NOMO-1 treated with dmso at 0.1 percent for 144 hours (cell line): ENCODE measurements around the gene POPDC2.
"Not testable (repeated sequence)": the region's sequence is repeated elsewhere in the genome, so short reads cannot be mapped to it uniquely, and the experiment has no call there.

Source experiments
- DNase-seq: peaks from one replicate; lab custom pipeline; 2025; ENCODE audit not compliant: unreplicated experiment; lab: John Stamatoyannopoulos, UW

POPDC2 gene

GRCh38 chr3:119660474-119661440, at the start of gene POPDC2:
Gene POPDC2 (minus strand): TSS chr3:119660589. CDS start chr3:119660423, 166 bp downstream.
- no peak for DNase-seq

- no peak for DNase-seq
These were observed 43.6 kb upstream of the POPDC2 start for GRCh38 chr3:119703820-119704531.

GRCh38 chr3:119702530-119703527, 42.4 kb upstream of the POPDC2 start, which contains the start of gene CFAP91:
Gene CFAP91 (plus strand): TSS chr3:119703022. CDS start chr3:119703099, 77 bp downstream.
- peak; percentile 91 for DNase-seq

- DNase-seq: no peak
These were observed 40.7 kb upstream of the POPDC2 start for GRCh38 chr3:119700920-119701734.

GRCh38 chr3:119700269-119700919, 40.0 kb upstream of the POPDC2 start:
- DNase-seq: peak; percentile 10

- no peak for DNase-seq
These were observed 37.0 kb upstream of the POPDC2 start for GRCh38 chr3:119697394-119697793.

- DNase-seq: no peak
These were observed 35.1 kb upstream of the POPDC2 start for GRCh38 chr3:119695480-119695879.

GRCh38 chr3:119690043-119690656, 29.8 kb upstream of the POPDC2 start:
- DNase-seq: no peak

- DNase-seq: no peak
These were observed 23.0 kb upstream of the POPDC2 start for GRCh38 chr3:119683421-119683820.

GRCh38 chr3:119681279-119681678, 20.9 kb upstream of the POPDC2 start:
- no peak for DNase-seq

- DNase-seq: no peak
These were observed 19.5 kb upstream of the POPDC2 start for GRCh38 chr3:119679874-119680273.

GRCh38 chr3:119678209-119678608, 17.8 kb upstream of the POPDC2 start:
- DNase-seq: not testable (repeated sequence)

GRCh38 chr3:119677641-119677934, 17.2 kb upstream of the POPDC2 start:
- no peak for DNase-seq

- peak; percentile 88 for DNase-seq
These were observed 16.6 kb upstream of the POPDC2 start, which contains the start of gene COX17 for GRCh38 chr3:119676771-119677640. Gene COX17 (minus strand): TSS chr3:119677406. CDS start chr3:119677310, 96 bp downstream.

- no peak for DNase-seq
These were observed 15.6 kb upstream of the POPDC2 start for GRCh38 chr3:119676020-119676419.

- DNase-seq: no peak
These were observed 14.9 kb upstream of the POPDC2 start for GRCh38 chr3:119675188-119675874.

- no peak for DNase-seq
These were observed 13.5 kb upstream of the POPDC2 start for GRCh38 chr3:119673875-119674274.
